Activated naive CD8-positive, alpha-beta T cell treated with anti-CD3 and anti-CD28 coated beads, Interleukin-2, amount 50 U/mL, for 16 hours (primary cell): ENCODE results near the gene OR5I1.
"Not testable (repeated sequence)": the region's sequence is repeated elsewhere in the genome, so short reads cannot be mapped to it uniquely, and the experiment has no call there.

ENCODE experiments used
- DNase-seq: peaks from one replicate; pipeline ENCODE4 v3.0.0-alpha.2; 2020; ENCODE audit warnings: low read depth, low spot score

Gene OR5I1

DNA sequence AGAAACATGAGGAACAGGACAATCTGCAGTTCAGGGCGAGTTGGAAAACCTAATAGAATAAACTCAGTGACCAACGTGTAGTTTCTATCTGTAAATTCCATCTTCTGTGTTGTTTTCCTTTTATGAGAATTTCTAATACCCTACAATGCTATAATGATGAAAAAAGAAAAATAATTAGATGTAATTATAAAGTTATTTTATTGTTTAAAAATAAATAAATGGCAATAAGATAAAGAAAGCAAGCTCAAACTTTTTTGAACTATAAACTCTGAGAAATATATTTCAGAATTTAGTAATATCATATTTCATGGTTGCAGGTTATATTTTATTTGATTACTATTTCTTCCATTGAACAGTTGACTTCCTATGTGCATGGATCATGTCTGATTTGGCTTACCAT, at the start of gene OR5I1:
OR5I1 (minus strand) TSS at position 101 of the 400 bp plus-strand sequence; CDS start at position 101, 0 bp downstream.
- no peak for DNase-seq

DNA sequence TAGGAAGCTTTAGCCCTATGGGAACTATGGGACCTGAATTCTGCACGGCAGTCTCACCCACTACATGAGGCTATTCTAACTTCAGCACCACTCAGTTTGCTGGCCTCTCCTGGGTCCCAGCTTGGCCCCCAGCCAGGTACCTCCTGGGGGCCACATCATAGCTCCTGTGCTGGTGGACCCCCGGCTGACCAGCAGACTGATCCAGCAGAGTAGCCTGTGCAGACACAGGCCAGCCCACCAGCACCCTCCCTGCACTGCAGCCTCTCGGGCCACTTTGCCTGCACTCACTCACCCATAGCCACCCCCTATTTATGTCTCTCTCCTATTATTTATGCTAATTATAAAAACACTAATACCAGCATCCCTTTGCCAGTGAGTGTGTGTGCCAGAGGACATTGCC, 34.7 kb upstream of the OR5I1 start:
- DNase-seq, result no peak

GRCh38 chr11:55969845-55970244, 33.6 kb upstream of the OR5I1 start, which contains the start of gene OR10AG1:
TSS of gene OR10AG1 (minus strand) at chr11:55969945. CDS start at chr11:55969907, 38 bp downstream.
- no peak for DNase-seq

DNA sequence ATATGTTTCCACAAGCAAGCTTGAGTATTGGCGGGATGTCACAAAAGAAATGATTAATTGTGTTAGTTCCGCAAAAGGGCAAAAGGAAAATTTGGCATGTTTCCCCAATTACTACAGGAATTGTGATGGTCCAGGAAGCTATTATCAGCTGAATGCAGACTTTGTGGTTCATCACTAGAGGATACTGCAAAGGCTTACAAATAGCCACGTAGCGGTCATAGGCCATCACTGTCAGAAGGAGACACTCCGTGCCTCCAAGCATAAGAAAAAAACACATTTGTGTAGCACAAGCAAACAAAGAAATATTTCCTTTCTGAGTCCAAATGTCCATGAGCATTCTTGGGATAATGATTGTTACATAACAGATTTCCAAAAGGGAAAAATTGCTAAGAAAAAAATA, 31.7 kb upstream of the OR5I1 start:
- no peak for DNase-seq

DNA sequence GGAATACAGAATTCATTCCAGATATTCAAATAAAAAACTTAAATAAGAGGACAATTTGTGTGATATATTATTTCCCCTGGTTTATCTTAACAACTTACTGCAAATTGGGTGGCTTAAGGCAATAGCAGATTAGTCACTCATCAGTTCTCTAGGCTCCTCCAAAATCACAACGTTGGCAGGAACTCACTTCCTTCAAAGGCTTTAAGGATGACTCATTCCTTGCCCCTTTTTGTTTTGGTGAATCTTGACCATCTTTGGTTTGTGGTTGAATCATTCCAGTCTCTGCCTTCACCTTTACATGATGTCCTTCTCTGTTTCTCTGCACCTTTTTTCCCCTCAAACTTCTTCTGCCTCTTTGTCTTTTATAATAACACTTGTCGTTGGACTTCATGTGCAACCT, 30.2 kb upstream of the OR5I1 start:
- no peak for DNase-seq

- no peak for DNase-seq
Observed at GRCh38 chr11:55956521-55956920, 20.3 kb upstream of the OR5I1 start.

DNA sequence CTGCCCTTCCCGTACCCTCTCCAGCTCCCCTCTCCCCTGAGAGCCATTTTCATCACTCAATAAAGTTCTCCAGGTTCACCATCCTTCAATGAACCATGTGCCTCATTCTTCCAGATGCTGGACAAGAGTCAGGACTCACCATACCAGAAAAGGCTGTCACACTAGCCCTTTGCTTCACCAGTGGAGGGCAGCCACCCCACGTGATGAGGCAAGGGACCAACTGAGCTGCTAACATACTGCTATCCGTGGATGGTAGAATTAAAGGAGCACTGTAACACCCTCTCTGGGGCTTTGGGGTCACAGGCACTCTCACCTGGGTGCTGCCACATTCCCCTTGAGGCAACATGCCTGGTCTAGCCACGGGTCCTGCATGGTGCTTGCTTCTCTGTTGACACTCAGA, 13.1 kb upstream of the OR5I1 start:
- DNase-seq, result no peak

DNA sequence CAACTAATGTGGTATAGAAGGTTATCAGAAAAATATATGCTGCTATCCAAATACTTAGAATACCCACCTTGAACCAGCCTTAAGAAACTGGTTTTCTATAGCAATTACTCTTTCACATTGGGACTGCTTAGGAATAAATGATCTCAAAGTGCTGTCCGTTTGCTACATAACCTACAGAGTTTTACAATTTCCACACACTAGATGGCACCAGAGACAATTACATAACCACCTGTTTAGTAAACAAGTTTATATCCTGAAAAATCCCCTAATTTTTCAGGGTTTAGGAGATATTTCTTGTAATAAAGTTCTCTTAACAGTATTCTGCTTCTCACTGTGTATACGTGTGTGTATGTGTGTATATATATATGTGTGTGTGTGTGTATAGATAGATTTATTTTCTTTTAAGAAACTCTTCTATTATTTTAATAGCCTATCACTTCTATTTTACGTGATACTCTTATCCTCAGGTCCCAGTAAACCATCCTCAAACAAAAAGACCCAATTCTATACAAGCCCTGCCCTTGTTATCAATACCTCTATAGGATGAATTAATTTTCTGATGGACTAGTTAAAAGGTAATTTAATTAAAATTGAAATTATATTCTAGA, 6.7 kb upstream of the OR5I1 start:
- DNase-seq, result no peak

- DNase-seq, result no peak
Observed at GRCh38 chr11:55920537-55920936, 15.7 kb downstream of the OR5I1 start.

DNA sequence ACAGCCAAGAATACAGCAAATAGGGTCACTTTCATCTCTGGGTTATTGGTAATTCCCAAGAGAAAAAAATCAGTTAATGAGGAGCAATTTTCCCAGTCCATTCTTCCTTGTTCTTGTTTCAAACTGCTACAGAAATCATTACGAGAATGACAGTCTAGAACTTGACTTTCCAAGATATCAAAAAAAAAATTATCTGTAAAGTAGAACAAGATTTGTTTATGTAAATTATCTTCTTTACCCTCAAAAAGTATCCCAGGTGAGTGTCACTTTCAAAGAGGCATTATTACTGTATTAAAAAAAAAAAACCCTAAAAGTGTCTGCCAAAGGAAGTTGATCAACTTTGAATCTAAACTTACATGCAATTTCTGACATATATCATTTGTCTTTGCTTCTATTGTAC, 21.7 kb downstream of the OR5I1 start, which contains the start of gene OR5W2:
OR5W2 (minus strand) TSS at position 101 of the 400 bp plus-strand sequence; CDS start at position 101, 0 bp downstream.
- DNase-seq, result no peak

GRCh38 chr11:55902308-55902707, 33.9 kb downstream of the OR5I1 start:
- DNase-seq, result no peak

- DNase-seq, result no peak
Observed at GRCh38 chr11:55895216-55895615, 41.0 kb downstream of the OR5I1 start.

DNA sequence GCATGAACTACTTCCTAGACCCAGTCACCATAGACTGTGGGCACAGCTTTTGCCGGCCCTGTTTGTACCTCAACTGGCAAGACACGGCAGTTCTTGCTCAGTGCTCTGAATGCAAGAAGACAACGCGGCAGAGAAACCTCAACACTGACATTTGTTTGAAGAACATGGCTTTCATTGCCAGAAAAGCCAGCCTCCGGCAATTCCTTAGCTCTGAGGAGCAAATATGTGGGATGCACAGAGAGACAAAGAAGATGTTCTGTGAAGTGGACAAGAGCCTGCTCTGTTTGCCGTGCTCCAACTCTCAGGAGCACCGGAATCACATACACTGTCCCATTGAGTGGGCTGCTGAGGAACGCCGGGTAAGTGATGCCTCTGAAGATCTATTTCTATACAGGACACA, 50.7 kb downstream of the OR5I1 start:
- not testable (repeated sequence) for DNase-seq
